Measurements from ENCODE around the gene ZFP37. TPM values are rescaled to one million over a fixed set of nuclear protein-coding genes. Genes with fewer than 3 reads are reported as not detected.
"Not testable (repeated sequence)": the region's sequence is repeated elsewhere in the genome, so short reads cannot be mapped to it uniquely, and the experiment has no call there.

The ZFP37 gene
- total RNA-seq: 0.42 TPM

DNA sequence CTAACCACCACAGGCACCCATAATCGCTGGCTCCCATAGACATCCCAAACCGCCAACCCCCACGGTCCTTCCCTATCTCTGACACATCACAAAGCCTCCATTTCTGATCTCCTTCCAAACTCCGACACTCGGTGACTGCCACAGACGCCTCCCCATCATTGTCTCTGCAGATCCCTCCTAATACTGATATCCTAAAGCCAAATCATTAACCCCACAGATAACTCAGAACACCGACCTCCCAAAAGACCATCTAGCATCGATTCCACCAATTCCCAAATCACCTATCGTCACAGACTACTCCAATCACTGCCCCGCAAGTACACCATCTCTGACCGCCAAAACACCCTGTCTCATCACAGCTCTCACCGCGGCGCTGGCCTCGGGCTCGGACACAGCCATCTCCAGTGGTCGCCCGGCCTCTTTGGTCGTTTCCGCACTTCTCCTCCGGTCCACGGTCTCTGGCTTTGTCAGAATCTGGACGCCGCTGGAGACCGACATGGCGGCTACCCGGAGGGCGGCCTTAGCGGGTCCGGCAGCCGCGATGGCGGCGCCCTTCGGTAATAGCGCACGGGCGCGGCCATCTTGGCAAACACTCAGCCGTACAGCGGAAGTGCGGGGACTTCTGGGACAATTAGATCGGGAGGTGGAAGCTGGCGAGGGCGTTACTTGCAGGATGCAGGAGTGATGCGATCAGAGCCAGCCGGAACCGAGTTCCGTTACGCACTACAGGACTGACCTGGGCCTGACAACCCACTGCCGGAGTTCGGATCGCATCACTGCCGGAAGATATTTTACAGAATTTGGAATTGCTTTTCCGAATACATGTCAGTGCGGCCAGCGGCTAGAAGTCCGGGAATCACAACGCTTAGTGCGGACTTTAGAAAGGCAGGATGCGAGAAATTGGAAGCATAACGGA is at the start of gene ZFP37:
Gene ZFP37 (minus strand): TSS at position 534 of the 916 bp plus-strand sequence. CDS start 36 bp downstream, at position 498.
- Histone ChIP-seq H3K9me3 (ENCODE audit: low read depth, low read length) (peaks cover 59% of the 10 kb centered on the region), H3K4me3 (ENCODE audit: low read length) (peak within 1 kb of the TSS; percentile 60), H3K4me1 (ENCODE audit: insufficient read depth, low read length) (peaks cover 5% of the 10 kb centered on the region), H3K27me3 (ENCODE audit: insufficient read depth, low read length) (peaks cover 37% of the 10 kb centered on the region)

DNA sequence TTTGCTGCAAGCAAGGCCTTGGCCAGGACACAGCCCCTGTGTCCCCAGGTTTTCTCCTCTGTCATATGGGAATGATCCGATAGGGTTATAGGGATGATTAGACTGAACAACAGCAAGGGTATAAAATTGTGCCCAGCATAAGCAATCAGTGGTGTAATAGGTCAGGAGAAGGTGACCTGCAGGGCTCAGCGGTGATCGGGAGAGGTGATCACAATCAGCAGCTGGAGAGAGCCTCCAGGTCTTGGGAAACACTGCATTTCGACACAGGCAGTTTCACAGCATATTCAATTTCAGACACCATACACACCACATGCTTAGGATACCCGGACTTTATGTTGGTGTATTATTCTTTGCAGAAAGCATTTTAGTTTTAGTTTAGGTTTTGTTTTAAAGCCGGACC is 48.8 kb upstream of the ZFP37 start:
- not testable (repeated sequence) for H3K9me3 ChIP-seq (ENCODE audit: low read depth, low read length); H3K4me3 ChIP-seq (ENCODE audit: low read length); H3K27me3 ChIP-seq (ENCODE audit: insufficient read depth, low read length); H3K4me1 ChIP-seq (ENCODE audit: insufficient read depth, low read length)

- peaks cover 36% of the 10 kb centered on the region for H3K27me3 ChIP-seq (ENCODE audit: insufficient read depth, low read length)
- no peaks in the 10 kb centered on the region for H3K4me1 ChIP-seq (ENCODE audit: insufficient read depth, low read length)
- no peak overlapping the region for H3K4me3 ChIP-seq (ENCODE audit: low read length)
- no peaks in the 10 kb centered on the region for H3K9me3 ChIP-seq (ENCODE audit: low read depth, low read length)
These were observed 39.0 kb upstream of the ZFP37 start for GRCh38 chr9:113095561-113095960.

GRCh38 chr9:113089924-113090323 is 33.4 kb upstream of the ZFP37 start:
- H3K4me3 ChIP-seq (ENCODE audit: low read length); H3K4me1 ChIP-seq (ENCODE audit: insufficient read depth, low read length); H3K9me3 ChIP-seq (ENCODE audit: low read depth, low read length): not testable (repeated sequence)
- H3K27me3 ChIP-seq (ENCODE audit: insufficient read depth, low read length): peaks cover 40% of the 10 kb centered on the region

- H3K4me3 ChIP-seq (ENCODE audit: low read length); H3K4me1 ChIP-seq (ENCODE audit: insufficient read depth, low read length): not testable (repeated sequence)
- peaks cover 33% of the 10 kb centered on the region for H3K27me3 ChIP-seq (ENCODE audit: insufficient read depth, low read length)
These were observed 32.6 kb upstream of the ZFP37 start for GRCh38 chr9:113089143-113089505.

DNA sequence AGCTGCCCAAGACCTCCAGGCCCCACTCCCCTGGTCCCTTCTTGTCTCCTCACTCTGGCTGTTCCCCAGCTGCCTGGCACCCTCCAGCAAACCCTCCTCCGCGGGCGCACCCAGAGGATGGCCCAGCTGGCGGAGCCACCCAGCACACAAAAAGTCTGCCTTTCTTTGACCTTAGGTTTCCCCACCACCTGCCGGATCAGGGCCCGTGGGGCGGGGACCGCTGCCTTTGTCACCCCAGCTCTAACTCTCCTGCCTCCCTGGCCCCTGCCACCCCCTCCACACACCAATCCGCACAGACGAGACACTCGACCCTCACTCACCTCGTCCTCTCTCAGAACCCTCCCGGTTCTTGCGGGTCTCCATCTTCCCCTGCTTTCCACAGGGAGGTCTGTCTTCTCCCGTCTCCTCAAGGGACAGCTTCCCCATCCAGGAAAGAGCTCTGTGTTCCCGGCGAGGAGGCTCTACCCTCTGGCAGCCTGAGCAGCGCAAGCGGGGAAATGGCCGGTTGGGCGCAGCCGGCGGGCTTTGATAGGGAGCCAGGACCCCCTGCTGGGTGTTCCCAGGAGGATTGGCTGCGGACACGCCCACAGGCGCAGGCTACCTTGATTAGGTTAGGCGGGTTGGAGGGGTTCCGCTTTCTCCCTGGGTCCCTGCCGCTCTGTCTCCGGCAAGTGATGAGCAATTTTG is 32.1 kb upstream of the ZFP37 start:
- not testable (repeated sequence) for H3K4me3 ChIP-seq (ENCODE audit: low read length); H3K4me1 ChIP-seq (ENCODE audit: insufficient read depth, low read length)
- peaks cover 28% of the 10 kb centered on the region for H3K27me3 ChIP-seq (ENCODE audit: insufficient read depth, low read length)

More at GRCh38 chr9:113089143-113089505, 32.6 kb upstream of the ZFP37 start:
- not testable (repeated sequence) for H3K9me3 ChIP-seq (ENCODE audit: low read depth, low read length)

DNA sequence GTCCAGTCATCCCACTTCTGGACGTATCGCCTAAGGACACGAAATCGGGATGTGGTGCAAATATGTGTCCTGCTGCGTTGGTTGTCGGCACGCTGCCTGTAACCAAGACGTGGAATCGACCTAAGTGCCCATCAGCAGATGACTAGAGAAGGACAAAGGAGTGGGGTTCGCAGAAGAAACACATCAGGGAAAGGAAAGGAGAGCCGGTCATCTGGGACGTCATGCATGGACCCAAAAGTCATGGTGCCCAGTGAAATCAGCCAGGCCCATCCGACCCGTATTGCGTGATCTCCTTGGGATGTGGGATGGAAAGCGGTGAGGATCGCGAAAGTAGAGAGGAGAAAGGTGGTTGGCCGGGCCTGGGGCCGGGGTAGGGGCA is 6.4 kb upstream of the ZFP37 start:
- not testable (repeated sequence) for H3K4me1 ChIP-seq (ENCODE audit: insufficient read depth, low read length); H3K9me3 ChIP-seq (ENCODE audit: low read depth, low read length); H3K4me3 ChIP-seq (ENCODE audit: low read length)
- peaks cover 14% of the 10 kb centered on the region for H3K27me3 ChIP-seq (ENCODE audit: insufficient read depth, low read length)

More for the DNA sequence above, 32.1 kb upstream of the ZFP37 start:
- not testable (repeated sequence) for H3K9me3 ChIP-seq (ENCODE audit: low read depth, low read length)

- H3K4me1 ChIP-seq (ENCODE audit: insufficient read depth, low read length); H3K4me3 ChIP-seq (ENCODE audit: low read length): not testable (repeated sequence)
- peaks cover 20% of the 10 kb centered on the region for H3K27me3 ChIP-seq (ENCODE audit: insufficient read depth, low read length)
- peaks cover 12% of the 10 kb centered on the region for H3K9me3 ChIP-seq (ENCODE audit: low read depth, low read length)
These were observed 5.9 kb upstream of the ZFP37 start for GRCh38 chr9:113062256-113062931.

DNA sequence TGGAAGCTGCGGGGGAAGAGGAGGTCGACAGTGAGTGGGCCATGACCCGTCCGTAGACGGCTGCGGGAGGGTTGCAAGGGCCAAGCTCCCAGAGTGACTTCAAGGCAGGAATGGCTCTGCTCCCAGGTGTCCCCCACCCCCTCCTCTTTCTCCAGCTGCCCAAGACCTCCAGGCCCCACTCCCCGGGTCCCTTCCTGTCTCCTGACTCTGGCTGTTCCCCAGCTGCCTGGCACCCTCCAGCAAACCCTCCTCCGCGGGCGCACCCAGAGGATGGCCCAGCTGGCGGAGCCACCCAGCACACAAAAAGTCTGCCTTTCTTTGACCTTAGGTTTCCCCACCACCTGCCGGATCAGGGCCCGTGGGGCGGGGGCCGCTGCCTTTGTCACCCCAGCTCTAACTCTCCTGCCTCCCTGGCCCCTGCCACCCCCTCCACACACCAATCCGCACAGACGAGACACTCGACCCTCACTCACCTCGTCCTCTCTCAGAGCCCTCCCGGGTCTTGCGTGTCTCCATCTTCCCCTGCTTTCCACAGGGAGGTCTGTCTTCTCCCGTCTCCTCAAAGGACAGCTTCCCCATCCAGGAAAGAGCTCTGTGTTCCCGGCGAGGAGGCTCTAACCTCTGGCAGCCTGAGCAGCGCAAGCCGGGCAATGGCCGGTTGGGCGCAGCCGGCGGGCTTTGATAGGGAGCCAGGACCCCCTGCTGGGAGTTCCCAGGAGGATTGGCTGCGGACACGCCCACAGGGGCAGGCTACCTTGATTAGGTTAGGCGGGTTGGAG is 4.7 kb upstream of the ZFP37 start:
- H3K4me3 ChIP-seq (ENCODE audit: low read length); H3K4me1 ChIP-seq (ENCODE audit: insufficient read depth, low read length): not testable (repeated sequence)
- Histone ChIP-seq H3K27me3 (ENCODE audit: insufficient read depth, low read length) (peaks cover 30% of the 10 kb centered on the region), H3K9me3 (ENCODE audit: low read depth, low read length) (peaks cover 17% of the 10 kb centered on the region)

GRCh38 chr9:113059581-113060284 is 3.2 kb upstream of the ZFP37 start:
- H3K9me3 ChIP-seq (ENCODE audit: low read depth, low read length): peaks cover 29% of the 10 kb centered on the region

DNA sequence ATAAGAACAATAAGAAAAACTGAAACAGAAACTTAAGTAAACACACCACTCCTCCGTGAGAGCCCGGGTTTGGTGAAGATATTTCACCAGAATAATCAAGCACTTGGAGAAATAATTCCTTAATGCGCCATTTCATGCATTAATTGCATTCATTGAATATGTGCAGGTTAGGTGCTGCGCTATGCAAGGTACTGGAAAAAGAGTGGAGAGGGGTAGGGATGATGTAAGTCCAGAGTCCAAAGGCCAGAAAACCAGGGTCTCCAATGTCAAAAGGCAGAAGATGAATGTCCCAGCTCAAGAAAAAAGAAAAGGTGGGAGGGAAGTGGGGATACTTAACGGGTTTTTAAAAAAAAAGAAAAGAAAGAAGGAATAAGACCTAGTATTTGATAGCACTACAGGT is 669 bp upstream of the ZFP37 start:
- Histone ChIP-seq H3K9me3 (ENCODE audit: low read depth, low read length) (peaks cover 54% of the 10 kb centered on the region), H3K4me3 (ENCODE audit: low read length) (peak overlapping the region; percentile 60), H3K4me1 (ENCODE audit: insufficient read depth, low read length) (peaks cover 5% of the 10 kb centered on the region), H3K27me3 (ENCODE audit: insufficient read depth, low read length) (peaks cover 37% of the 10 kb centered on the region)

More at GRCh38 chr9:113059581-113060284, 3.2 kb upstream of the ZFP37 start:
- H3K4me3 ChIP-seq (ENCODE audit: low read length); H3K4me1 ChIP-seq (ENCODE audit: insufficient read depth, low read length): not testable (repeated sequence)
- H3K27me3 ChIP-seq (ENCODE audit: insufficient read depth, low read length): peaks cover 40% of the 10 kb centered on the region

- Histone ChIP-seq H3K4me3 (ENCODE audit: low read length) (no peak overlapping the region), H3K4me1 (ENCODE audit: insufficient read depth, low read length) (no peaks in the 10 kb centered on the region), H3K27me3 (ENCODE audit: insufficient read depth, low read length) (no peaks in the 10 kb centered on the region), H3K9me3 (ENCODE audit: low read depth, low read length) (peaks cover 96% of the 10 kb centered on the region)
These were observed 13.5 kb downstream of the ZFP37 start for GRCh38 chr9:113042884-113043657.

- Histone ChIP-seq H3K4me3 (ENCODE audit: low read length) (no peak overlapping the region), H3K27me3 (ENCODE audit: insufficient read depth, low read length) (peaks cover 4% of the 10 kb centered on the region), H3K9me3 (ENCODE audit: low read depth, low read length) (peaks cover 54% of the 10 kb centered on the region), H3K4me1 (ENCODE audit: insufficient read depth, low read length) (no peaks in the 10 kb centered on the region)
These were observed 30.3 kb downstream of the ZFP37 start for GRCh38 chr9:113026200-113026599.
